Measurements from ENCODE around the gene CCDC88C. TPM values are rescaled to one million over a fixed set of nuclear protein-coding genes. Genes with fewer than 3 reads are reported as not detected.

Gene CCDC88C
- total RNA-seq, 1 experiment from 2014 or later, result 21.3 TPM

GRCh38 chr14:91277546-91278382 lies 139.9 kb downstream of the CCDC88C start:
- intact Hi-C loops (cut with micrococcal nuclease; ENCODE audit: unreplicated experiment), result no loop called here
- Histone ChIP-seq H3K9me3 (ENCODE audit: control insufficient read depth, insufficient read depth, low read depth, low read length) (no peaks in the 10 kb centered on the region), H3K27me3 (ENCODE audit: control insufficient read depth, insufficient read depth, low read length) (no peaks in the 10 kb centered on the region), H3K4me3 (ENCODE audit: low read depth in 2 of 2, low read length in 2 of 2) (no peak overlapping the region), H3K36me3 (ENCODE audit: control insufficient read depth, insufficient read depth, low read length) (no peaks in the 10 kb centered on the region), H3K27ac (ENCODE audit: low read length) (no peak overlapping the region), H3K4me1 (ENCODE audit: control insufficient read depth, insufficient read depth, low read length) (no peaks in the 10 kb centered on the region)
- POLR2A ChIA-PET, result no interaction called here
- in situ Hi-C loops (cut with HindIII; ENCODE audit: low pct_unique_long_range_greater_than_20kb, low sequenced_read_pairs), result no loop called here
- CTCF ChIA-PET, result no interaction called here
- ATAC-seq (no peak), DNase-seq (ENCODE audit: low read depth, low spot score) (no peak)
- TF ChIP-seq, protein P1, sequence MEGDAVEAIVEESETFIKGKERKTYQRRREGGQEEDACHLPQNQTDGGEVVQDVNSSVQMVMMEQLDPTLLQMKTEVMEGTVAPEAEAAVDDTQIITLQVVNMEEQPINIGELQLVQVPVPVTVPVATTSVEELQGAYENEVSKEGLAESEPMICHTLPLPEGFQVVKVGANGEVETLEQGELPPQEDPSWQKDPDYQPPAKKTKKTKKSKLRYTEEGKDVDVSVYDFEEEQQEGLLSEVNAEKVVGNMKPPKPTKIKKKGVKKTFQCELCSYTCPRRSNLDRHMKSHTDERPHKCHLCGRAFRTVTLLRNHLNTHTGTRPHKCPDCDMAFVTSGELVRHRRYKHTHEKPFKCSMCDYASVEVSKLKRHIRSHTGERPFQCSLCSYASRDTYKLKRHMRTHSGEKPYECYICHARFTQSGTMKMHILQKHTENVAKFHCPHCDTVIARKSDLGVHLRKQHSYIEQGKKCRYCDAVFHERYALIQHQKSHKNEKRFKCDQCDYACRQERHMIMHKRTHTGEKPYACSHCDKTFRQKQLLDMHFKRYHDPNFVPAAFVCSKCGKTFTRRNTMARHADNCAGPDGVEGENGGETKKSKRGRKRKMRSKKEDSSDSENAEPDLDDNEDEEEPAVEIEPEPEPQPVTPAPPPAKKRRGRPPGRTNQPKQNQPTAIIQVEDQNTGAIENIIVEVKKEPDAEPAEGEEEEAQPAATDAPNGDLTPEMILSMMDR (IDR thresholded peaks at IDR 0.05), result no peak
- TF ChIP-seq POLR2AphosphoS5 (IDR thresholded peaks at IDR 0.05; ENCODE audit: low read depth, low read length) (no peak), TCF7L2 (IDR thresholded peaks at IDR 0.05; ENCODE audit: low read depth, low read length) (no peak), SIN3A (IDR thresholded peaks at IDR 0.05; ENCODE audit: borderline replicate concordance, insufficient read depth, low read depth, low read length) (no peak)
- TF ChIP-seq, protein P2, sequence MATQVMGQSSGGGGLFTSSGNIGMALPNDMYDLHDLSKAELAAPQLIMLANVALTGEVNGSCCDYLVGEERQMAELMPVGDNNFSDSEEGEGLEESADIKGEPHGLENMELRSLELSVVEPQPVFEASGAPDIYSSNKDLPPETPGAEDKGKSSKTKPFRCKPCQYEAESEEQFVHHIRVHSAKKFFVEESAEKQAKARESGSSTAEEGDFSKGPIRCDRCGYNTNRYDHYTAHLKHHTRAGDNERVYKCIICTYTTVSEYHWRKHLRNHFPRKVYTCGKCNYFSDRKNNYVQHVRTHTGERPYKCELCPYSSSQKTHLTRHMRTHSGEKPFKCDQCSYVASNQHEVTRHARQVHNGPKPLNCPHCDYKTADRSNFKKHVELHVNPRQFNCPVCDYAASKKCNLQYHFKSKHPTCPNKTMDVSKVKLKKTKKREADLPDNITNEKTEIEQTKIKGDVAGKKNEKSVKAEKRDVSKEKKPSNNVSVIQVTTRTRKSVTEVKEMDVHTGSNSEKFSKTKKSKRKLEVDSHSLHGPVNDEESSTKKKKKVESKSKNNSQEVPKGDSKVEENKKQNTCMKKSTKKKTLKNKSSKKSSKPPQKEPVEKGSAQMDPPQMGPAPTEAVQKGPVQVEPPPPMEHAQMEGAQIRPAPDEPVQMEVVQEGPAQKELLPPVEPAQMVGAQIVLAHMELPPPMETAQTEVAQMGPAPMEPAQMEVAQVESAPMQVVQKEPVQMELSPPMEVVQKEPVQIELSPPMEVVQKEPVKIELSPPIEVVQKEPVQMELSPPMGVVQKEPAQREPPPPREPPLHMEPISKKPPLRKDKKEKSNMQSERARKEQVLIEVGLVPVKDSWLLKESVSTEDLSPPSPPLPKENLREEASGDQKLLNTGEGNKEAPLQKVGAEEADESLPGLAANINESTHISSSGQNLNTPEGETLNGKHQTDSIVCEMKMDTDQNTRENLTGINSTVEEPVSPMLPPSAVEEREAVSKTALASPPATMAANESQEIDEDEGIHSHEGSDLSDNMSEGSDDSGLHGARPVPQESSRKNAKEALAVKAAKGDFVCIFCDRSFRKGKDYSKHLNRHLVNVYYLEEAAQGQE (IDR thresholded peaks at IDR 0.05; ENCODE audit: insufficient read depth in 1 of 2, low read depth in 2 of 2, low read length in 1 of 2), result no peak
- no TSS peak for BruUV-seq (replicated peaks)

- Histone ChIP-seq H3K27ac (ENCODE audit: low read length) (no peak overlapping the region), H3K9me3 (ENCODE audit: control insufficient read depth, insufficient read depth, low read depth, low read length) (no peaks in the 10 kb centered on the region), H3K4me3 (ENCODE audit: low read depth in 2 of 2, low read length in 2 of 2) (no peak overlapping the region), H3K36me3 (ENCODE audit: control insufficient read depth, insufficient read depth, low read length) (no peaks in the 10 kb centered on the region), H3K4me1 (ENCODE audit: control insufficient read depth, insufficient read depth, low read length) (no peaks in the 10 kb centered on the region), H3K27me3 (ENCODE audit: control insufficient read depth, insufficient read depth, low read length) (no peaks in the 10 kb centered on the region)
- intact Hi-C loops (cut with micrococcal nuclease; ENCODE audit: unreplicated experiment) (no loop called here), in situ Hi-C loops (cut with HindIII; ENCODE audit: low pct_unique_long_range_greater_than_20kb, low sequenced_read_pairs) (no loop called here)
- BruUV-seq (replicated peaks), result no TSS peak
- TF ChIP-seq SIN3A (IDR thresholded peaks at IDR 0.05; ENCODE audit: borderline replicate concordance, insufficient read depth, low read depth, low read length), result no peak
- TF ChIP-seq, protein P1 (IDR thresholded peaks at IDR 0.05), result no peak
- TF ChIP-seq, protein P2 (IDR thresholded peaks at IDR 0.05; ENCODE audit: insufficient read depth in 1 of 2, low read depth in 2 of 2, low read length in 1 of 2), result no peak
- no peak for TF ChIP-seq TCF7L2 (IDR thresholded peaks at IDR 0.05; ENCODE audit: low read depth, low read length)
- no peak for TF ChIP-seq POLR2AphosphoS5 (IDR thresholded peaks at IDR 0.05; ENCODE audit: low read depth, low read length)
- CTCF ChIA-PET, result no interaction called here
- ATAC-seq, result no peak
- DNase-seq (ENCODE audit: low read depth, low spot score), result no peak
- POLR2A ChIA-PET, result no interaction called here
Measured at GRCh38 chr14:91274796-91275195, 142.8 kb downstream of the CCDC88C start.
